NCI-H524 (cell line): ENCODE measurements around the gene HOXA13.

ENCODE experiments used
- DNase-seq, 2 experiments: peaks; one replicate each; lab custom pipeline; 2025; lab: John Stamatoyannopoulos, UW

HOXA13 gene

DNA sequence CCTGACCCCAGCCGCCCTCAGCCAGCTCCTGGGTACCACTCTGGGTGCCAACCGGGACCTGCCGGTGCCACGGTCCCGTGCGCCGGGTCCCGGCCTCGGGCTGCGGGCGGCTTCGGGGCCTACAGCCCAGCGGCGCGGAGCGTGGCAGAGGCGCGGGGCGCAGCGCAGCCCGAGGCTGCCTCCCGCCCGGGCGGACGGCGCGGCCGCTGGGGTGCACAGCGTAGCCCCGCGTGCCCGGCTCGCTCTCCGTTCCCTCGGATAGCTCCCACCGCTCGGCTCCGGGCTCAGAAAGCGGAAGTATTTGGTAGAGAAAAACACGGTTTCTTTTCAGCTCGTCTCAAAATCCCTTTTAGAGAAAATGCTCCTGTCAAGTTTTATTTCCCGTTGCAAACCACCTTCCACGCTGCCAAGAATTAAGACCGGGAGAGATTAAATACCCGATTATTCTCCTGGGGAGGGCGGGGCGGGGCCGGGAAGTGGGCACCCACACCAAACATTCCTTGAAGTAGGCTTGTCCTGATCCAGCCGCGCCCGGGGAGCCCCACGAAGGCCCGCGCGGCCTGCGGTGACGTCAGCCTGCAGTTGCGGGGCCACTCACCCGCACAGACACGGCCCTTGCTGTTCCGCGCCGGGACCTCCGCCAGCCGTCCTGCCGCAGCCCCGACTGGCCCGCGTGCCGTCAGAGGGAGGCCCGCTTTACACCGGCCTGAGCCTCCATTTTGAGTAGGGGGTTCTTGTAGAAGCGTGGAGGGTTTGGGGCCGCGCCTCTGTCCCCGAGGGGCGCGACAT, 7.2 kb downstream of the HOXA13 start:
- no peak for DNase-seq

- DNase-seq: no peak
Measured at GRCh38 chr7:27191833-27192545, 7.9 kb downstream of the HOXA13 start.

DNA sequence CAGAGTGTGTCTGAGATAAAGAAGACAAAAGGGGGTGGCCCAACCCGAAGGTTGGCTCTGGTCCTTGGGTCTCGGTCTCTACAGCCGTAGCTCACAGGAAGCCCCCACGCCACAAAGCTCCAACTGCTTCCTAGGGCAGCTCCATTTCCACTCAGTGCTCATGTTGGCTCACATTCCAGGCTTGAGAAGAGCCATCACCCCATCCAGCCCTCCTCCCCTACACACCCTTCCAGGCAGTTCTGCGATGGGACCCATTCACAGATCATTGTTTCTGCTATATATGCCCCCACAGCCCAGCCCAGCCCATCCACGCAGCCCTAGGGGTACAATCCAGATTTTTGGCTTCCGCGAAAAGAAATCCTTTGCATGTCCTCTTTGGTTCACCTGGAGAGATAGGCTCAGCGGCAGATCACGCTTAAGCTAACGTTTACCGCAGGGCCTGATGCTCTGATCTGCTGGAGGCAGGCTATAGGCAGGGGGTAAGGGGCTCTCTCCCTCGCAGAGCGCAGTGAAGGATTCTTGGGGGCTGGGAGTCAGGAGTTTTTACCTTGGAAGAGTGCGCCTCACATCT, 8.6 kb downstream of the HOXA13 start:
- DNase-seq: no peak

- DNase-seq: peak; percentile 80 to 89
Measured at GRCh38 chr7:27189997-27190748, 9.7 kb downstream of the HOXA13 start.

DNA sequence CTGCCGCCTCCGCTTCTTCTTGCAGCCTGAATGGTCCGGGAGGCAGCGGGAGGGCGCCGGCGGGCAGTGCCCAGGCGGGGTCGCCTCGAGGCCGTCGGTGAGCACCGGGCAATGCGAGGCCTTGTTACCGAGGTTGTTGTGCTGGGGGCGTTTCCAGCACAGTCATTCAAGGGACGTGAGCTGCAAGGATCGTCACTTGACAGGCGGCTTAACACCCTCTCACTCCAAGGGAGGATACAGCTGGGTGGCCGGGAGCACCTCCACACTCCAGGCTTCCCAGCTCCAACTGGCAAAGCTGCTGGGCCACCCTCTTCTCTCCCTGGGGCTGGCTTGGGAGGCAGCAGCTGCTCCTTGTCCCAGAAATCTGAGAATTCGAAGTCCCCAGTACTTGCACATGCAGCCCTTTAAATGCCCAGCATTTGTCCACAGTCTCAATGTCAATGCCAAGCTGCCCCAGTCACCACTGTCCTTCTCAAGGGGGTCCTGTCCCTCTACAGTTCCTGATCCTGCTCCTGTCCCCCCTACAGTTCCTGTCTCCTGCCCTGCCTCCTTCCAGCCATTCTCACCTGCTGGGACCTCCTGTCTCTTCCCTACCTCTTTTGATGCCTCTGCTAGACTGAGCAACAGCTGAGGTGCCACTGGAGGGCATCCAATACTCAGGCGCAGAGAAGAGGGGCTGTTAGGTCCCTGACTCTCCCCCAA, 10.4 kb downstream of the HOXA13 start:
- DNase-seq: no peak

DNA sequence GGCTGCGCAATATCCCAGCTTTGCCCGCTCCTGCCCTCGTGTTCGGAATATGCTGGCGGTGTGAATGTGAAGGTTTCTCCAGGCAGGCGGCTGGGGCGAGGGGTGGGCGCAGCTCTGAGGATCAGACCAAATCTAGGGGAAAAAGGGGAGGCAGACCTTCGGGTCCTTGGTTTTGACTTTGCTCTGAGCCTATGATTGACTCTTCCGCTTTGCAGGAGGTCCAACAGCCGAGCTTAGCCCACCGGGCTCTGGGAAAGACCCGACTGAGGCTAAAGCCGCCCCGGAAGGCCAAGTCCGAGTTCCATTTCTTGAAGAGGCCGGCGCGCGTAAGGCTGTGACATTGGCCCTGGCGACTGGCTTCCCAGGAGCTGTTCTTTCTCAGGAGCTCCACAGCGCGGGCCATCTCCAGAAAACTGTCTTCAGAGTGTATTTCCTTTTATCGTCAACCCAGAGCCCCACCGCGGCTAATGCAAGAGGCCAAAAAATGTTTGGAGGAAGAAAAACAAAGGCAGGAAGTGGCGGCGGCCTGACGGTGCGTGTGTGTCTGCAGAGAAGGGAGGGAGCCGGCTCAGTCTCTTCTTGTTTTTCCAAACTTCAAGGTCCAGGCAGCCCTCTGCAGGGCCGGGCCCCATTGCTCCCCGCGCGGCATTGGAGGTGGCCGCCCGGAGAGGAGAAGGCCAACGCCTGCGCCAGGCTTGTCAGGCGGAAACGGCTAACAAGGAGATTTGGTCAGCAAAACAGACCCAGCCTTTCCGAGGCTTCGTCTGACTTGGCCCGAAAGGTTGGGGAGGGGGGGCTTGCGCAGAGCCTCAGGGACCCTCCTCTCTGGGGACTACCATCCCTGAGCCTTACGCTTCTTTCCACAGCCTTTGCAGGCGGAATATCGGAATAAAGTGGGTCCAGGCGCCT, 11.3 kb downstream of the HOXA13 start:
- DNase-seq: no peak

GRCh38 chr7:27187475-27188385, 12.2 kb downstream of the HOXA13 start:
- DNase-seq: no peak

GRCh38 chr7:27186668-27187474, 13.0 kb downstream of the HOXA13 start:
- no peak for DNase-seq

GRCh38 chr7:27185854-27186667, 13.8 kb downstream of the HOXA13 start:
- no peak for DNase-seq

- DNase-seq: peak in 1 of 2 experiments; percentile 55
Measured at GRCh38 chr7:27185013-27185853, 14.7 kb downstream of the HOXA13 start, which contains the start of gene HOXA11. HOXA11 (minus strand) TSS chr7:27185232; CDS start chr7:27185144, 88 bp downstream.

GRCh38 chr7:27184337-27185012, 15.4 kb downstream of the HOXA13 start:
- DNase-seq: peak in 1 of 2 experiments; percentile 54

DNA sequence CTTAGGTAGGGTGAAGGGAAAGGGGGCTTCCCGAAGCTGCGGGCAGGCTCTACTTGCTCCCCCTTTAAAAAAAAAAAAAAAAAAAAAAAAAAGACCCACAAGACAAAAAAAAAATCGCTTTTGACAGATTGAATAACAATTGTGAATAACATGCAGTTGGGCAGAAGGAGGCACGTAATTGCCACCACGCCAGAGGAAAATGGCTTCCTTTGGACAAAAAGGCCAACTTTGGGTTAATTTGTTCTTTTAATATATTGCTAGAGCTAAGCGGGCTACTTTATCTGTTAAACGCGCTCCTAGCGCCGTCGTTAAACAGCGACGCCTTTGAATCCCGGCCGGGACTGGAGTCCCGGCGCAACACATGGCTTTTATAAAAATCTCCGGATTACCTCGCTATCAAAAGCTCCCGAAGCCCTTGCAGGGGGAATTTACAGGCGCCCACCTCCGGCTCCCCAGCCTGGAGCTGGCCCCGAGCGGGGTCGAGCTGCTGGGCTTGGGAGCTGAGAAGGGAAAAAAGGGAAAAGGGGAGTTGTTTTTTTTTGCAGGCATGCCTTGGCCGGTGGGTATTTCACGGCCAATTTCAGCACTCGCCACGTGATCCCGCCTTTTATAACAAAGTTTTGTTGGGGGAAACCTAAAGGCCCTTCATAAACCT, 16.1 kb downstream of the HOXA13 start:
- DNase-seq: peak in 1 of 2 experiments; percentile 37

GRCh38 chr7:27182861-27183681, 16.8 kb downstream of the HOXA13 start:
- peak; percentile 20 to 48 for DNase-seq

DNA sequence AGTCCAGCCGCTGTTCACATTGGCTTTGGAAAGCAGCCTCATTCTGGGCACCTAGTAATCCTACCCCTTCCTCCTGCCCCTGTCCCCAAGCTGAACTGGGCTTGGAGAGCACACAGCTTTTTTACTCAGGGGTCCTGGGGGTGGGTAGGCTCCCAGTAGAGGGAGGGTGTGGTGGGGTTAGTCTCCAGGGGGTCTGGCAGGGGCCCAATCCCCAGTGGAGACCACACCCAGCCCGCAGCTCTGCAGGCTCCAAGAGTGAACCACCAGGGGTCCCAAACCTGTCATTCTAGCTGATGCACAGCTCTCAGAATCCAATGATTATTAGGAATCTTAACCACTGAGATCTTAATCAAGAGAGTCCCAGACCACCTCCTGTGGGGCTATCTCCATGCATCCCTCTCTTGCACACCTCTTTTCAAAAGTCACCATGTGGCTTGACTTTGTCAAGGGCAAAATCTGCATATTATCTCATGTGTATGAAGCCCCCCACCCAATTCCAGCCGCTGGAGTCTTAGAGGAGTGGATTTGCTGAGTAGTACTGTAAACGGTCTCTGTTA, 17.5 kb downstream of the HOXA13 start:
- DNase-seq: no peak
